ENCODE measurements around the gene SP6. TPM values are rescaled to one million over a fixed set of nuclear protein-coding genes. Genes with fewer than 3 reads are reported as not detected.

SP6 gene
- total RNA-seq, 4 donors from 2014 or later: 0.74 to 1.7 (median 1.2) TPM

- no peak for TF ChIP-seq CTCF (IDR thresholded peaks at IDR 0.05)
- ATAC-seq (ENCODE audit: low FRiP score) (no peak), DNase-seq (ENCODE audit: low spot score) (no peak)
Observed at GRCh38 chr17:47845716-47846075, 5.3 kb downstream of the SP6 start.

- no peak for ATAC-seq (ENCODE audit: low FRiP score)
- DNase-seq (ENCODE audit: low spot score): no peak
- TF ChIP-seq CTCF (IDR thresholded peaks at IDR 0.05): no peak
Observed at GRCh38 chr17:47844814-47845715, 5.9 kb downstream of the SP6 start.

- TF ChIP-seq CTCF (IDR thresholded peaks at IDR 0.05): no peak
- no peak for ATAC-seq (ENCODE audit: low FRiP score)
- DNase-seq (ENCODE audit: low spot score): no peak
Observed at GRCh38 chr17:47844227-47844626, 6.7 kb downstream of the SP6 start.

GRCh38 chr17:47843391-47843730 lies 7.6 kb downstream of the SP6 start:
- ATAC-seq (ENCODE audit: low FRiP score): no peak
- no peak for DNase-seq (ENCODE audit: low spot score)
- TF ChIP-seq CTCF (IDR thresholded peaks at IDR 0.05): no peak

- DNase-seq (ENCODE audit: low spot score) (no peak), ATAC-seq (ENCODE audit: low FRiP score) (no peak)
- TF ChIP-seq CTCF (IDR thresholded peaks at IDR 0.05): no peak
Observed at GRCh38 chr17:47841488-47842291, 9.3 kb downstream of the SP6 start.

- peak in 2 of 3 donors; percentile 56 to 96 for TF ChIP-seq CTCF (IDR thresholded peaks at IDR 0.05)
- peak; percentile 86 for ATAC-seq (ENCODE audit: low FRiP score)
- peak; percentile 76 for DNase-seq (ENCODE audit: low spot score)
Observed at GRCh38 chr17:47840742-47841487, 10.0 kb downstream of the SP6 start, which contains the start of gene SCRN2. SCRN2 (minus strand) TSS chr17:47841273; CDS start chr17:47840843, 430 bp downstream.

All from omental fat pad (tissue), 4 donors.